Liver (tissue), 9 donors: Measurements from ENCODE around the gene GOLGA6L7. TPM values are rescaled to one million over a fixed set of nuclear protein-coding genes. Genes with fewer than 3 reads are reported as not detected.

Source experiments
- DNase-seq: peaks from one replicate; pipeline ENCODE4 v3.0.0-alpha.2; 2017; ENCODE audit warnings: low spot score
- H3K27ac ChIP-seq, 2 donors: one replicate each; pipeline ENCODE4 v1.7.0; 2013; ENCODE audit warnings: inconsistent platforms in 2 of 2, low read length in 2 of 2, control low read depth in 1 of 2, low read depth in 1 of 2, mild to moderate bottlenecking in 1 of 2
- H3K27me3 ChIP-seq, 4 donors: one replicate each; pipeline versions ENCODE4 v1.6.1 to v1.7.0; 2013; ENCODE audit warnings: low read length in 3 of 4, inconsistent platforms in 1 of 4, mild to moderate bottlenecking in 1 of 4, moderate library complexity in 1 of 4; ENCODE audit not compliant: control insufficient read depth in 4 of 4, insufficient read depth in 4 of 4
- H3K36me3 ChIP-seq, 4 donors: one replicate each; pipeline versions ENCODE4 v1.6.1 to v1.7.0; 2013; ENCODE audit warnings: low read length in 3 of 4, mild to moderate bottlenecking in 3 of 4, low read depth in 1 of 4, moderate library complexity in 1 of 4; ENCODE audit not compliant: control insufficient read depth in 4 of 4, insufficient read depth in 3 of 4
- H3K4me1 ChIP-seq, 4 donors: one replicate each; pipeline versions ENCODE4 v1.6.1 to v1.7.0; 2013; ENCODE audit warnings: low read length in 3 of 4, mild to moderate bottlenecking in 3 of 4, moderate library complexity in 1 of 4; ENCODE audit not compliant: control insufficient read depth in 4 of 4, insufficient read depth in 4 of 4
- H3K4me3 ChIP-seq, 3 donors: one replicate each; pipeline versions ENCODE4 v1.6.1 to v1.7.0; 2013; ENCODE audit warnings: low read length in 3 of 3, control low read depth in 1 of 3, low read depth in 1 of 3, mild to moderate bottlenecking in 1 of 3
- H3K9ac ChIP-seq, 2 donors: one replicate each; pipeline ENCODE4 v1.7.0; 2013; ENCODE audit warnings: low read length in 2 of 2, mild to moderate bottlenecking in 2 of 2, moderate library complexity in 2 of 2, control low read depth in 1 of 2, low read depth in 1 of 2
- H3K9me3 ChIP-seq, 4 donors: one replicate each; pipeline versions ENCODE4 v1.6.1 to v1.7.0; 2013; ENCODE audit warnings: low read length in 3 of 4; ENCODE audit not compliant: control insufficient read depth in 4 of 4
- ATF3 ChIP-seq: IDR thresholded peaks from 2 replicates; pipeline ENCODE4 v1.6.1; 2016; ENCODE audit warnings: antibody characterized with exemption
- EGR1 ChIP-seq, 2 donors: IDR thresholded peaks; 2 replicates each; pipeline ENCODE4 v1.6.1; 2016 to 2018; ENCODE audit warnings: antibody characterized with exemption in 2 of 2, low read depth in 2 of 2
- FOXA1 ChIP-seq: IDR thresholded peaks from 2 replicates; pipeline ENCODE4 v1.6.1; 2016; ENCODE audit warnings: antibody characterized with exemption
- FOXA2 ChIP-seq: IDR thresholded peaks from 2 replicates; pipeline ENCODE4 v1.6.1; 2016; ENCODE audit warnings: antibody characterized with exemption
- HNF4A ChIP-seq, 2 donors: conservative IDR thresholded peaks; 2 replicates each; pipeline ENCODE4 v1.6.1; 2016; ENCODE audit warnings: antibody characterized with exemption in 2 of 2, mild to moderate bottlenecking in 2 of 2
- HNF4G ChIP-seq: IDR thresholded peaks from 2 replicates; pipeline ENCODE4 v1.6.1; 2016; ENCODE audit warnings: antibody characterized with exemption
- NR2F2 ChIP-seq: IDR thresholded peaks from 2 replicates; pipeline ENCODE4 v1.6.1; 2016; ENCODE audit warnings: antibody characterized with exemption
- RAD21 ChIP-seq, 2 donors: IDR thresholded peaks; 2 replicates each; pipeline ENCODE4 v1.6.1; 2016; ENCODE audit warnings: antibody characterized with exemption in 2 of 2, mild to moderate bottlenecking in 2 of 2
- RXRA ChIP-seq, 2 donors: IDR thresholded peaks; 2 replicates each; pipeline ENCODE4 v1.6.1; 2017 to 2018; ENCODE audit warnings: antibody characterized with exemption in 2 of 2, mild to moderate bottlenecking in 1 of 2
- SP1 ChIP-seq: IDR thresholded peaks from 2 replicates; pipeline ENCODE4 v1.6.1; 2018; ENCODE audit warnings: antibody characterized with exemption, mild to moderate bottlenecking
- YY1 ChIP-seq: IDR thresholded peaks from 2 replicates; pipeline ENCODE4 v1.6.1; 2016; ENCODE audit warnings: antibody characterized with exemption, mild to moderate bottlenecking
- ZBTB33 ChIP-seq: IDR thresholded peaks from 2 replicates; pipeline ENCODE4 v1.6.1; 2016; ENCODE audit warnings: antibody characterized with exemption
- WGBS: extraction: QIAGEN DNeasy Blood & Tissue Kit; methylation state at CpG from one replicate; pipeline ENCODE4 v1.1.7; 2013; 5-methylcytosine and 5-hydroxymethylcytosine counted together
- polyA plus RNA-seq, 2 donors: library from polyadenylated mRNA; stranded (reverse) in 1 of 2; unstranded in 1 of 2; fragments of 200-250 nt in 1 of 2; fragments of >200 nt in 1 of 2; fragmentation: Nextera tagmentation in 1 of 2; extraction: Ambion mirVana in 1 of 2; gene quantifications; one replicate each; pipeline versions ENCODE4 v1.2.1 to v1.2.3, GENCODE V29; 2013 to 2015
- total RNA-seq, 2 donors: library from RNA; depleted of rRNA; stranded (reverse); fragments of >200 nt; gene quantifications; one replicate each; pipeline ENCODE4 v1.2.3, GENCODE V29; 2014
- TF ChIP-seq, protein P1 (sequence below): fragments of 150-350 bp; IDR thresholded peaks from 2 replicates; pipeline ENCODE4 v1.5.1; 2017; ENCODE audit warnings: improper control_type of control experiment, low read depth, low read length; ENCODE audit not compliant: missing input control
- TF ChIP-seq, protein P2 (sequence below): IDR thresholded peaks from 2 replicates; pipeline ENCODE4 v1.6.1; 2016; ENCODE audit warnings: antibody characterized with exemption
- TF ChIP-seq, protein P3 (sequence below): IDR thresholded peaks from 2 replicates; pipeline ENCODE4 v1.6.1; 2016; ENCODE audit warnings: antibody characterized with exemption, mild to moderate bottlenecking
- donor health status: healthy.
- donor health status: healthy.
- donor health status: healthy.
- donor health status: healthy.
- donor health status: healthy.

GOLGA6L7 gene
- total and polyA plus RNA-seq, 4 donors, result not detected

GRCh38 chr15:28895566-28895965 lies 47.1 kb upstream of the GOLGA6L7 start:
- TF ChIP-seq, protein P1, sequence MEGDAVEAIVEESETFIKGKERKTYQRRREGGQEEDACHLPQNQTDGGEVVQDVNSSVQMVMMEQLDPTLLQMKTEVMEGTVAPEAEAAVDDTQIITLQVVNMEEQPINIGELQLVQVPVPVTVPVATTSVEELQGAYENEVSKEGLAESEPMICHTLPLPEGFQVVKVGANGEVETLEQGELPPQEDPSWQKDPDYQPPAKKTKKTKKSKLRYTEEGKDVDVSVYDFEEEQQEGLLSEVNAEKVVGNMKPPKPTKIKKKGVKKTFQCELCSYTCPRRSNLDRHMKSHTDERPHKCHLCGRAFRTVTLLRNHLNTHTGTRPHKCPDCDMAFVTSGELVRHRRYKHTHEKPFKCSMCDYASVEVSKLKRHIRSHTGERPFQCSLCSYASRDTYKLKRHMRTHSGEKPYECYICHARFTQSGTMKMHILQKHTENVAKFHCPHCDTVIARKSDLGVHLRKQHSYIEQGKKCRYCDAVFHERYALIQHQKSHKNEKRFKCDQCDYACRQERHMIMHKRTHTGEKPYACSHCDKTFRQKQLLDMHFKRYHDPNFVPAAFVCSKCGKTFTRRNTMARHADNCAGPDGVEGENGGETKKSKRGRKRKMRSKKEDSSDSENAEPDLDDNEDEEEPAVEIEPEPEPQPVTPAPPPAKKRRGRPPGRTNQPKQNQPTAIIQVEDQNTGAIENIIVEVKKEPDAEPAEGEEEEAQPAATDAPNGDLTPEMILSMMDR, result no peak
- TF ChIP-seq YY1, result no peak
- no peak for TF ChIP-seq HNF4A (conservative IDR thresholded peaks at IDR 0.05)
- TF ChIP-seq FOXA1, result no peak
- TF ChIP-seq HNF4G, result no peak
- TF ChIP-seq NR2F2, result no peak
- no peak for TF ChIP-seq EGR1 (IDR thresholded peaks at IDR 0.05; ENCODE audit: low read depth in 2 of 2)
- no peak for TF ChIP-seq ATF3
- TF ChIP-seq RXRA (IDR thresholded peaks at IDR 0.05), result no peak
- H3K27me3 ChIP-seq, result no peaks in the 10 kb centered on the region
- no peak overlapping the region for H3K9ac ChIP-seq
- no peak overlapping the region for H3K27ac ChIP-seq
- no peak for DNase-seq
- no peaks in the 10 kb centered on the region for H3K36me3 ChIP-seq
- no peak overlapping the region for H3K4me3 ChIP-seq
- H3K9me3 ChIP-seq, result no peaks in the 10 kb centered on the region
- 87% methylated on average over 6 of the region's 6 CpGs for WGBS
- no peaks in the 10 kb centered on the region for H3K4me1 ChIP-seq

DNA sequence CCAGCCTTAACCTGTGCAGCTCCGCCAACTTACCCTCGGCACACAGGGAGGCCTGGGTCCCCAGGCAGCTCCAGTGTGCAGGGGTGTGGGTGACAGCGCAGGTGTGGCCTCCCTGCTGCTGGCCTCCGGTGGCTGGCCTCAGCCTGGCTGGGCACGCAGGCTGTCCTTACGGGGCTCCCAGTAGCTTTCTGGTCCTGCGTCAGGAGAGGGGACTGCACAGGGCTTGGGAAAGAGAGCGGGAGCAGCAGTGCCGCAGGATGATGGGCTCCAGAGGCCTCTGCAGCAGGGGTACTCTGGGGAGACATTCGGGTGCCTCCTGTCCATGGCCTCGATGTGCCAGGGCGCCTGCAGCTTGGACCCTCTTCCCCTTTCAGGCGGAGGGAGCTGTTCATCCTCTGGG lies 46.7 kb upstream of the GOLGA6L7 start:
- no peaks in the 10 kb centered on the region for H3K27me3 ChIP-seq
- no peak for DNase-seq
- H3K36me3 ChIP-seq, result no peaks in the 10 kb centered on the region
- H3K4me3 ChIP-seq, result no peak overlapping the region
- H3K4me1 ChIP-seq, result no peaks in the 10 kb centered on the region
- TF ChIP-seq ATF3 (no peak), RAD21 (IDR thresholded peaks at IDR 0.05) (no peak), FOXA2 (no peak), SP1 (no peak), RXRA (IDR thresholded peaks at IDR 0.05) (no peak), ZBTB33 (no peak), NR2F2 (no peak), FOXA1 (no peak), HNF4G (no peak)
- TF ChIP-seq, protein P2, sequence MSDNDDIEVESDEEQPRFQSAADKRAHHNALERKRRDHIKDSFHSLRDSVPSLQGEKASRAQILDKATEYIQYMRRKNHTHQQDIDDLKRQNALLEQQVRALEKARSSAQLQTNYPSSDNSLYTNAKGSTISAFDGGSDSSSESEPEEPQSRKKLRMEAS, result no peak
- TF ChIP-seq, protein P1, result no peak
- TF ChIP-seq, protein P3, sequence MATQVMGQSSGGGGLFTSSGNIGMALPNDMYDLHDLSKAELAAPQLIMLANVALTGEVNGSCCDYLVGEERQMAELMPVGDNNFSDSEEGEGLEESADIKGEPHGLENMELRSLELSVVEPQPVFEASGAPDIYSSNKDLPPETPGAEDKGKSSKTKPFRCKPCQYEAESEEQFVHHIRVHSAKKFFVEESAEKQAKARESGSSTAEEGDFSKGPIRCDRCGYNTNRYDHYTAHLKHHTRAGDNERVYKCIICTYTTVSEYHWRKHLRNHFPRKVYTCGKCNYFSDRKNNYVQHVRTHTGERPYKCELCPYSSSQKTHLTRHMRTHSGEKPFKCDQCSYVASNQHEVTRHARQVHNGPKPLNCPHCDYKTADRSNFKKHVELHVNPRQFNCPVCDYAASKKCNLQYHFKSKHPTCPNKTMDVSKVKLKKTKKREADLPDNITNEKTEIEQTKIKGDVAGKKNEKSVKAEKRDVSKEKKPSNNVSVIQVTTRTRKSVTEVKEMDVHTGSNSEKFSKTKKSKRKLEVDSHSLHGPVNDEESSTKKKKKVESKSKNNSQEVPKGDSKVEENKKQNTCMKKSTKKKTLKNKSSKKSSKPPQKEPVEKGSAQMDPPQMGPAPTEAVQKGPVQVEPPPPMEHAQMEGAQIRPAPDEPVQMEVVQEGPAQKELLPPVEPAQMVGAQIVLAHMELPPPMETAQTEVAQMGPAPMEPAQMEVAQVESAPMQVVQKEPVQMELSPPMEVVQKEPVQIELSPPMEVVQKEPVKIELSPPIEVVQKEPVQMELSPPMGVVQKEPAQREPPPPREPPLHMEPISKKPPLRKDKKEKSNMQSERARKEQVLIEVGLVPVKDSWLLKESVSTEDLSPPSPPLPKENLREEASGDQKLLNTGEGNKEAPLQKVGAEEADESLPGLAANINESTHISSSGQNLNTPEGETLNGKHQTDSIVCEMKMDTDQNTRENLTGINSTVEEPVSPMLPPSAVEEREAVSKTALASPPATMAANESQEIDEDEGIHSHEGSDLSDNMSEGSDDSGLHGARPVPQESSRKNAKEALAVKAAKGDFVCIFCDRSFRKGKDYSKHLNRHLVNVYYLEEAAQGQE, result no peak
- WGBS, result 93% methylated on average over 13 of the region's 13 CpGs
- no peak overlapping the region for H3K27ac ChIP-seq
- H3K9ac ChIP-seq, result no peak overlapping the region
- no peaks in the 10 kb centered on the region for H3K9me3 ChIP-seq
